ENCODE results near the gene CTIF.

DNA sequence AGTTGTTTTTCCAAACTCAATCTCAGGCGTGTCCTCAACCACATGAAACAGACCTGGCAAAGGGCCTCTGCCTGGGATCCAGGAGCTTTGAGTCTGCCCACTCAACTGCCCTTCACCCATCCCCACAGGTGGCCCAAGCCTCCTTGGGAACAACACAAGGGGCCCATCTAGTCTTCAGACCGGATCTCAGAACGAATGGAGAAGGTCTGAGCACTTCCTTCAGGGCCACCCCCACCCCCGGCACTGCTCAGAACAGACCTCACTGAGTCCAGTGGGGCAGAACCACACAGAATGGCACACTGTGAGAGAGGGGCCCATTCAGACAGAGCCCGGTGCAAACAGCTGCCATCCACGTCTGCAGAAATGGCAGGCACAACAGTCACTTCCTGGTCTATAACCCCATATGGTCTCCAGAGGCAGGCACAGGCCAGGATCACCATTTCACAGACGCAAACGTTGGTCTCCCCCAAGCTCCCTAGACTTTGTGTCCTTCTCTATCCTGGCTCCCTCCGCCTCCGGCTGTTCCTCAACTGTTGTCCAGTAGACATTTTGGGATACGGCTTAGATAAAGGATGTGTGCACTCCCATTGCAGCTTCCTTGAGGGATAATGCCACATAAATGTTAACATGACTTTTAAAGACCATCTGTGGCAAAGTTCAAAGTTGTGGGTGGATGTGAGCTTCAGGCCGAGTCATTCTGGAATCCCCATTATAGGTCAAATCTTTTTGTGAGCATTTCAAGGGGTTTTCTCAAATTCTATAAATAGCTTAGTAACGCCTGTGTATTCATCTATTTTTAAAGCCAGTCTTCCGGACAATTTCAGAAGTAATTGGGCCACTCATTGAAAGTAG lies 262.3 kb downstream of the CTIF start:
- TF ChIP-seq CTCF (conservative IDR thresholded peaks at IDR 0.05; ENCODE audit: low read depth in 2 of 2) (no peak), REST (IDR thresholded peaks at IDR 0.05; ENCODE audit: unreplicated experiment) (no peak), POLR2AphosphoS5 (IDR thresholded peaks at IDR 0.05; ENCODE audit: low read depth) (no peak), EZH2phosphoT487 (IDR thresholded peaks at IDR 0.05; ENCODE audit: unreplicated experiment) (no peak), EZH2 (IDR thresholded peaks at IDR 0.05; ENCODE audit: low read depth, unreplicated experiment) (no peak), CREB1 (CRISPR knock-in tag; IDR thresholded peaks at IDR 0.05; ENCODE audit: low read depth) (no peak), JUNB (IDR thresholded peaks at IDR 0.05; ENCODE audit: unreplicated experiment) (no peak), NANOG (IDR thresholded peaks at IDR 0.05; ENCODE audit: borderline replicate concordance) (no peak), STAT1 (IDR thresholded peaks at IDR 0.05; ENCODE audit: unreplicated experiment) (no peak), ZNF331 (CRISPR knock-in tag; IDR thresholded peaks at IDR 0.05; ENCODE audit: low read depth) (no peak)
- TF ChIP-seq, protein P1, sequence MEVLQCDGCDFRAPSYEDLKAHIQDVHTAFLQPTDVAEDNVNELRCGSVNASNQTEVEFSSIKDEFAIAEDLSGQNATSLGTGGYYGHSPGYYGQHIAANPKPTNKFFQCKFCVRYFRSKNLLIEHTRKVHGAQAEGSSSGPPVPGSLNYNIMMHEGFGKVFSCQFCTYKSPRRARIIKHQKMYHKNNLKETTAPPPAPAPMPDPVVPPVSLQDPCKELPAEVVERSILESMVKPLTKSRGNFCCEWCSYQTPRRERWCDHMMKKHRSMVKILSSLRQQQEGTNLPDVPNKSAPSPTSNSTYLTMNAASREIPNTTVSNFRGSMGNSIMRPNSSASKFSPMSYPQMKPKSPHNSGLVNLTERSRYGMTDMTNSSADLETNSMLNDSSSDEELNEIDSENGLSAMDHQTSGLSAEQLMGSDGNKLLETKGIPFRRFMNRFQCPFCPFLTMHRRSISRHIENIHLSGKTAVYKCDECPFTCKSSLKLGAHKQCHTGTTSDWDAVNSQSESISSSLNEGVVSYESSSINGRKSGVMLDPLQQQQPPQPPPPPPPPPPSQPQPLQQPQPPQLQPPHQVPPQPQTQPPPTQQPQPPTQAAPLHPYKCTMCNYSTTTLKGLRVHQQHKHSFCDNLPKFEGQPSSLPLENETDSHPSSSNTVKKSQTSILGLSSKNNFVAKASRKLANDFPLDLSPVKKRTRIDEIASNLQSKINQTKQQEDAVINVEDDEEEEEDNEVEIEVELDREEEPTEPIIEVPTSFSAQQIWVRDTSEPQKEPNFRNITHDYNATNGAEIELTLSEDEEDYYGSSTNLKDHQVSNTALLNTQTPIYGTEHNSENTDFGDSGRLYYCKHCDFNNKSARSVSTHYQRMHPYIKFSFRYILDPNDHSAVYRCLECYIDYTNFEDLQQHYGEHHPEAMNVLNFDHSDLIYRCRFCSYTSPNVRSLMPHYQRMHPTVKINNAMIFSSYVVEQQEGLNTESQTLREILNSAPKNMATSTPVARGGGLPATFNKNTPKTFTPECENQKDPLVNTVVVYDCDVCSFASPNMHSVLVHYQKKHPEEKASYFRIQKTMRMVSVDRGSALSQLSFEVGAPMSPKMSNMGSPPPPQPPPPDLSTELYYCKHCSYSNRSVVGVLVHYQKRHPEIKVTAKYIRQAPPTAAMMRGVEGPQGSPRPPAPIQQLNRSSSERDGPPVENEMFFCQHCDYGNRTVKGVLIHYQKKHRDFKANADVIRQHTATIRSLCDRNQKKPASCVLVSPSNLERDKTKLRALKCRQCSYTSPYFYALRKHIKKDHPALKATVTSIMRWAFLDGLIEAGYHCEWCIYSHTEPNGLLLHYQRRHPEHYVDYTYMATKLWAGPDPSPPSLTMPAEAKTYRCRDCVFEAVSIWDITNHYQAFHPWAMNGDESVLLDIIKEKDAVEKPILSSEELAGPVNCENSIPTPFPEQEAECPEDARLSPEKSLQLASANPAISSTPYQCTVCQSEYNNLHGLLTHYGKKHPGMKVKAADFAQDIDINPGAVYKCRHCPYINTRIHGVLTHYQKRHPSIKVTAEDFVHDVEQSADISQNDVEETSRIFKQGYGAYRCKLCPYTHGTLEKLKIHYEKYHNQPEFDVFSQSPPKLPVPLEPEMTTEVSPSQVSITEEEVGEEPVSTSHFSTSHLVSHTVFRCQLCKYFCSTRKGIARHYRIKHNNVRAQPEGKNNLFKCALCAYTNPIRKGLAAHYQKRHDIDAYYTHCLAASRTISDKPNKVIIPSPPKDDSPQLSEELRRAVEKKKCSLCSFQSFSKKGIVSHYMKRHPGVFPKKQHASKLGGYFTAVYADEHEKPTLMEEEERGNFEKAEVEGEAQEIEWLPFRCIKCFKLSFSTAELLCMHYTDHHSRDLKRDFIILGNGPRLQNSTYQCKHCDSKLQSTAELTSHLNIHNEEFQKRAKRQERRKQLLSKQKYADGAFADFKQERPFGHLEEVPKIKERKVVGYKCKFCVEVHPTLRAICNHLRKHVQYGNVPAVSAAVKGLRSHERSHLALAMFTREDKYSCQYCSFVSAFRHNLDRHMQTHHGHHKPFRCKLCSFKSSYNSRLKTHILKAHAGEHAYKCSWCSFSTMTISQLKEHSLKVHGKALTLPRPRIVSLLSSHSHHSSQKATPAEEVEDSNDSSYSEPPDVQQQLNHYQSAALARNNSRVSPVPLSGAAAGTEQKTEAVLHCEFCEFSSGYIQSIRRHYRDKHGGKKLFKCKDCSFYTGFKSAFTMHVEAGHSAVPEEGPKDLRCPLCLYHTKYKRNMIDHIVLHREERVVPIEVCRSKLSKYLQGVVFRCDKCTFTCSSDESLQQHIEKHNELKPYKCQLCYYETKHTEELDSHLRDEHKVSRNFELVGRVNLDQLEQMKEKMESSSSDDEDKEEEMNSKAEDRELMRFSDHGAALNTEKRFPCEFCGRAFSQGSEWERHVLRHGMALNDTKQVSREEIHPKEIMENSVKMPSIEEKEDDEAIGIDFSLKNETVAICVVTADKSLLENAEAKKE (CRISPR knock-in tag; IDR thresholded peaks at IDR 0.05): no peak
- TF ChIP-seq, protein P2, sequence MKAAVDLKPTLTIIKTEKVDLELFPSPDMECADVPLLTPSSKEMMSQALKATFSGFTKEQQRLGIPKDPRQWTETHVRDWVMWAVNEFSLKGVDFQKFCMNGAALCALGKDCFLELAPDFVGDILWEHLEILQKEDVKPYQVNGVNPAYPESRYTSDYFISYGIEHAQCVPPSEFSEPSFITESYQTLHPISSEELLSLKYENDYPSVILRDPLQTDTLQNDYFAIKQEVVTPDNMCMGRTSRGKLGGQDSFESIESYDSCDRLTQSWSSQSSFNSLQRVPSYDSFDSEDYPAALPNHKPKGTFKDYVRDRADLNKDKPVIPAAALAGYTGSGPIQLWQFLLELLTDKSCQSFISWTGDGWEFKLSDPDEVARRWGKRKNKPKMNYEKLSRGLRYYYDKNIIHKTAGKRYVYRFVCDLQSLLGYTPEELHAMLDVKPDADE (IDR thresholded peaks at IDR 0.05): no peak
